Common myeloid progenitor, CD34-positive (primary cell): ENCODE measurements around the gene PSME2.

ENCODE experiments used
- CTCF ChIA-PET: fragments of 350-600 bp; sonication (Branson Sonifier 250); formaldehyde crosslinking; loops from one replicate; lab custom pipeline; 2021; ENCODE audit warnings: antibody characterized with exemption; lab: Charles Lee
- POLR2A ChIA-PET: fragments of 350-600 bp; sonication (Branson Sonifier 250); formaldehyde crosslinking; loops from one replicate; lab custom pipeline; 2021; ENCODE audit warnings: antibody characterized with exemption; lab: Charles Lee
- DNase-seq, 3 donors: peaks; one replicate each; pipeline versions ENCODE4 v3.0.0 to v3.0.0-alpha.2; 2013
- H3K27ac ChIP-seq, 2 experiments: 1 replicate in 1 of 2; 2 replicates in 1 of 2; pipeline ENCODE4 v1.7.0; 2013; ENCODE audit warnings: inconsistent platforms in 2 of 2, low read length in 2 of 2, mild to moderate bottlenecking in 2 of 2, low read depth in 1 of 2, moderate library complexity in 1 of 2; ENCODE audit not compliant: severe bottlenecking in 2 of 2, insufficient read depth in 1 of 2, poor library complexity in 1 of 2
- H3K27me3 ChIP-seq, 5 experiments: replicated peaks in 2 of 5; 1 replicate in 3 of 5; 2 replicates in 2 of 5; pipeline versions ENCODE4 v1.6.1 to v1.7.0; 2013; ENCODE audit warnings: low read length in 4 of 5, mild to moderate bottlenecking in 2 of 5, moderate library complexity in 2 of 5, inconsistent platforms in 1 of 5; ENCODE audit not compliant: insufficient read depth in 5 of 5, control insufficient read depth in 4 of 5
- H3K36me3 ChIP-seq, 4 experiments: 1 replicate in 2 of 4; 2 replicates in 2 of 4; pipeline versions ENCODE4 v1.6.1 to v1.7.0; 2013; ENCODE audit warnings: low read length in 3 of 4, control low read depth in 1 of 4, mild to moderate bottlenecking in 1 of 4; ENCODE audit not compliant: control insufficient read depth in 4 of 4, insufficient read depth in 4 of 4
- H3K4me1 ChIP-seq, 4 experiments: 1 replicate in 3 of 4; 2 replicates in 1 of 4; pipeline versions ENCODE4 v1.6.1 to v1.7.1; 2013; ENCODE audit warnings: low read length in 3 of 4, mild to moderate bottlenecking in 3 of 4, control low read depth in 1 of 4, inconsistent platforms in 1 of 4, moderate library complexity in 1 of 4; ENCODE audit not compliant: control insufficient read depth in 4 of 4, insufficient read depth in 4 of 4; ENCODE audit errors: control extremely low read depth in 1 of 4
- H3K4me3 ChIP-seq, 7 experiments: 1 replicate in 4 of 7; 2 replicates in 3 of 7; pipeline versions ENCODE4 v1.5.1 to v1.7.0; 2013; ENCODE audit warnings: mild to moderate bottlenecking in 7 of 7, low read length in 6 of 7, moderate library complexity in 6 of 7, inconsistent platforms in 2 of 7, low read depth in 2 of 7, control low read depth in 1 of 7; ENCODE audit not compliant: insufficient read depth in 4 of 7, control insufficient read depth in 1 of 7; ENCODE audit errors: extremely low read depth in 1 of 7
- H3K9me3 ChIP-seq, 5 experiments: 1 replicate in 4 of 5; 2 replicates in 1 of 5; pipeline versions ENCODE4 v1.6.1 to v1.7.1; 2013; ENCODE audit warnings: low read length in 4 of 5, mild to moderate bottlenecking in 2 of 5, inconsistent platforms in 1 of 5, low read depth in 1 of 5, moderate library complexity in 1 of 5; ENCODE audit not compliant: control insufficient read depth in 4 of 5, insufficient read depth in 2 of 5; ENCODE audit errors: control extremely low read depth in 1 of 5
- WGBS: methylation state at CpG from one replicate; pipeline ENCODE4 v1.1.5; 2013; ENCODE audit not compliant: insufficient coverage; 5-methylcytosine and 5-hydroxymethylcytosine counted together

The PSME2 gene

DNA sequence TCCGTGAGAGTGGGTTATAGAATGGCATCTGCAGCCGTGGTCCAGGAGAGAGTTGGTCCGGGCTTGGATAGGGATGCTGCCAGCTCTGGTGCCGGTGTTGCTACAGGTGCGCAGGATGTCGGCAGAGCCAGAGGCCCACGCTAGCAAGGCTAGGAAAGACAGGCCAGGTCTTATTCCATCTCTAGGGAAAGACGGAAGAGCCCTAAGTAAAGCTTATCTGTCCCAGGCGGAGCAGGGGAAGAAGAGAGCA, 10.9 kb downstream of the PSME2 start:
- peak overlapping the region in 1 of 2 experiments; percentile 68 for H3K27ac ChIP-seq
- H3K27me3 ChIP-seq, result no peaks in the 10 kb centered on the region
- WGBS, result 11% methylated on average over 9 of the region's 9 CpGs
- H3K4me1 ChIP-seq, result peaks cover 2 to 54% (median 35%) of the 10 kb centered on the region in 4 experiments
- H3K9me3 ChIP-seq, result no peaks in the 10 kb centered on the region
- ChIA-PET POLR2A (interaction anchor here (0.7 to 1.5 kb wide), 4 partner anchors 12 to 26 kb away, joined by 3 to 10 read pairs (median 3); partner anchors contain the start of genes DCAF11, NRL and RNF31), CTCF (interaction anchor here (0.7 to 6.4 kb wide), 9 partner anchors 11 to 77 kb away, joined by 3 to 61 read pairs (median 5); partner anchors contain the start of genes DCAF11, IRF9, NRL and PSME2)
- H3K4me3 ChIP-seq, result peak overlapping the region; percentile 52 to 96 (median 87)
- peaks cover 5 to 27% (median 16%) of the 10 kb centered on the region in 4 experiments for H3K36me3 ChIP-seq
- peak in 1 of 3 donors; percentile 23 for DNase-seq

DNA sequence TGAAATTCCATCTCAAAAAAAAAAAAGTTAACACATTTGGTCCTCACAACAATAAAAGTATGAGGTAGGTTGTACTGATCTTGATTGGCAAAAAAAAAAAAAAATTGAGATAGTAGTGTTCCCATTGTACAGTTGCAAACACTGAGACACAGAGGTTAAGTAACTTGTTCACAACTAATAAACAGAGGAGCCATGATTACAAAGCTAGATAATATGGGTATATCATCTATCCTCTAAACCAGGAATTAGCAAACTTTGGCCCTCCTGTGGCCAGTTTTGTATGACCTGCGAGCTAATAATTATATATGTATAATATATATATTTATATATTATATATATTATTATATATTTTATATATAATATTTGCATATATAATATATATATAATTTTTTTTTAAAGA, 12.7 kb downstream of the PSME2 start:
- DNase-seq, result peak in 1 of 3 donors; percentile 39
- Histone ChIP-seq H3K36me3 (peaks cover 5 to 17% (median 14%) of the 10 kb centered on the region in 4 experiments), H3K27me3 (no peaks in the 10 kb centered on the region), H3K9me3 (no peaks in the 10 kb centered on the region), H3K4me3 (no peak overlapping the region), H3K4me1 (peaks cover 0 to 41% (median 27%) of the 10 kb centered on the region in 4 experiments), H3K27ac (no peak overlapping the region)
- ChIA-PET POLR2A (interaction anchor here (0.9 kb wide), 1 partner anchor 12 kb away, joined by 3 read pairs; no protein-coding TSS in a partner anchor), CTCF (interaction anchor here (1.2 to 5.7 kb wide), 5 partner anchors 7 to 27 kb away, joined by 3 to 46 read pairs (median 9); partner anchors contain the start of genes DCAF11, EMC9, IRF9 and NRL)
- whole genome bisulfite sequencing, result no CpG with 5 or more reads among the region's 1 CpG

- no CpG with 5 or more reads among the region's 2 CpGs for WGBS
- no peak for DNase-seq
- ChIA-PET CTCF (interaction anchor here (1.2 to 5.7 kb wide), 4 partner anchors 8 to 27 kb away, joined by 3 to 46 read pairs (median 10); partner anchors contain the start of genes DCAF11, EMC9, IRF9 and NRL), POLR2A (interaction anchor here (1.0 kb wide), 1 partner anchor 8 kb away, joined by 3 read pairs; the partner anchor contains the start of gene EMC9)
- Histone ChIP-seq H3K4me1 (peaks cover 0 to 41% (median 27%) of the 10 kb centered on the region in 4 experiments), H3K27ac (no peak overlapping the region), H3K4me3 (no peak overlapping the region), H3K9me3 (no peaks in the 10 kb centered on the region), H3K36me3 (peaks cover 0 to 10% (median 8%) of the 10 kb centered on the region in 4 experiments), H3K27me3 (no peaks in the 10 kb centered on the region)
Observed at GRCh38 chr14:24132976-24133375, 13.4 kb downstream of the PSME2 start.

- Histone ChIP-seq H3K9me3 (no peaks in the 10 kb centered on the region), H3K4me1 (peaks cover 0 to 34% (median 24%) of the 10 kb centered on the region in 4 experiments), H3K36me3 (peaks cover 0 to 2% (median under 1%) of the 10 kb centered on the region in 4 experiments), H3K27ac (no peak overlapping the region), H3K27me3 (no peaks in the 10 kb centered on the region), H3K4me3 (peak overlapping the region in 1 of 7 experiments; percentile 26)
- DNase-seq, result peak in 1 of 3 donors; percentile 33
- ChIA-PET CTCF (interaction anchor here (2.6 to 5.7 kb wide), 3 partner anchors 9 to 28 kb away, joined by 9 to 46 read pairs (median 11); partner anchors contain the start of genes DCAF11, EMC9, IRF9 and NRL), POLR2A (interaction anchor here (1.0 kb wide), 1 partner anchor 9 kb away, joined by 3 read pairs; the partner anchor contains the start of gene EMC9)
- WGBS, result 37% methylated on average over 22 of the region's 24 CpGs
Observed at GRCh38 chr14:24132061-24132685, 14.2 kb downstream of the PSME2 start.

DNA sequence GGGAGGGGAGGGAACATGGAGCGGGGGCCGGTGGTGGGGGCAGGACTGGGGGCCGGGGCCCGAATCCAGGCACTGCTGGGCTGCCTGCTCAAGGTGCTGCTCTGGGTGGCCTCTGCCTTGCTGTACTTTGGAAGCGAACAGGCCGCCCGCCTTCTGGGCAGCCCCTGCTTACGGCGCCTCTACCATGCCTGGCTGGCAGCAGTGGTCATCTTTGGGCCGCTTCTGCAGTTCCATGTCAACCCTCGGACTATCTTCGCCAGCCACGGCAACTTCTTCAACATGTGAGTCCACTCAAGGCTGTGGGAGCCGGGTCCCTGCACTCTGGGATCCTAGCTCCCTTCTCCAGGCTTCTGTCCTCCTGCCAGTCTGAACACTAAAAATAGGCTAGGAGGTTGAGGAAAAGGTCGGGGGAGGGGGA, 14.9 kb downstream of the PSME2 start:
- no peak for DNase-seq
- POLR2A ChIA-PET, result no interaction called here
- Histone ChIP-seq H3K27me3 (no peaks in the 10 kb centered on the region), H3K4me3 (no peak overlapping the region), H3K36me3 (no peaks in the 10 kb centered on the region), H3K27ac (no peak overlapping the region), H3K4me1 (peaks cover 0 to 28% (median 18%) of the 10 kb centered on the region in 4 experiments), H3K9me3 (no peaks in the 10 kb centered on the region)
- CTCF ChIA-PET, result interaction anchor here (2.6 to 5.7 kb wide), 3 partner anchors 9 to 29 kb away, joined by 9 to 46 read pairs (median 11); partner anchors contain the start of genes DCAF11, EMC9, IRF9 and NRL
- 96% methylated on average over 10 of the region's 15 CpGs for WGBS

DNA sequence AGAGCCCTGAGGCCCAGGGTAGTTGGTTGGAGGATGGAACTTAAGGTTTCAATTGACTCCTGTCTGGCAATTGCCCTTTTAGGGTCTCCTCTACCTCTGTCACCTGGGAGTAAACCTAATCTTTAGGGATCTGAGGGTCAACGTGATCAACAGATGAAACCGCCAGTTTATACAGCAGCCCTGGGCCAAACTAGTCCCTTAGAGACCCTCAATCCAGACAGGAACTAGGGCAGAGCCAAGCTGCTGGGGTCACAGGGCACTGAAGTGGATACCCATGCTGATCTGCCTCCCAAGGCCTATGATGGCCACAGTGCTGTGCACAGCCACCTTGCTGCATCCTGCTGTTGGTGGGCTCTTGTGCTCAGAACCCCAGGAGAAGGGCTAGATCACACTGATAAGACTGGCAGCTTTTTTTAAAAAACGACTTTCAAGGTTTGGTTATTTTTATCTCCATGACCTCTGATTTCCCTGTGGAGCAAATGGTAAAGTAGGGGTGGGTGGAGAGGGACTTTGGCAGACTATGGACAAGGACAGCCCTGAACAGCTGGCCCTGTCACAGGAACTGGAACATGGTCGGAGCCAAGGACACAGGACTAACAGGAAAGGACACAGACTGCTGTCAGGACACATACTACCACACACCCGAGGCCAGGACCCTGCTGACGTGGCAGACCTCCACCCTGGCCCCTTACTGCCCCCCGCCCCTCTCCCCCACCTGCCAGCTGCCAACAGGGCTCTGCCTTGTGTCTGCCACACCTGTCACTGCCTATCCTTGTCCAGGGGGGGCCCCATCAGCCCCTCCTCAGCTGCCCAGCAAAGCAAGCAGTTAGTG, 15.5 kb downstream of the PSME2 start:
- ChIA-PET POLR2A (no interaction called here), CTCF (interaction anchor here (1.6 to 5.7 kb wide), 4 partner anchors 10 to 29 kb away, joined by 4 to 46 read pairs (median 10); partner anchors contain the start of genes DCAF11, EMC9, IRF9 and NRL)
- 88% methylated on average over 7 of the region's 7 CpGs for WGBS
- Histone ChIP-seq H3K4me1 (peaks cover 0 to 26% (median 15%) of the 10 kb centered on the region in 4 experiments), H3K4me3 (no peak overlapping the region), H3K27me3 (no peaks in the 10 kb centered on the region), H3K9me3 (no peaks in the 10 kb centered on the region), H3K36me3 (no peaks in the 10 kb centered on the region), H3K27ac (no peak overlapping the region)
- no peak for DNase-seq
